Left renal pelvis (tissue), 4 donors: ENCODE data around the gene ENDOD1. TPM values are rescaled to one million over a fixed set of nuclear protein-coding genes. Genes with fewer than 3 reads are reported as not detected.

Experiments used
- DNase-seq, 4 donors: peaks; one replicate each; pipeline ENCODE4 v3.0.0-alpha.2; 2013; ENCODE audit warnings: low read depth in 4 of 4, low spot score in 3 of 4
- polyA plus RNA-seq, 4 donors: library from polyadenylated mRNA; unstranded; fragments of 120-200 nt; gene quantifications; one replicate each; pipeline ENCODE4 v1.2.1, GENCODE V29; 2013; ENCODE audit not compliant: insufficient read length in 4 of 4

The ENDOD1 gene
- polyA plus RNA-seq, 4 donors: 14.8 to 22.8 (median 19.0) TPM

GRCh38 chr11:95076416-95076815 lies 13.2 kb upstream of the ENDOD1 start:
- DNase-seq: no peak

GRCh38 chr11:95076981-95077380 lies 12.7 kb upstream of the ENDOD1 start:
- no peak for DNase-seq

- DNase-seq: no peak
These were observed 11.1 kb upstream of the ENDOD1 start for GRCh38 chr11:95078526-95078925.

GRCh38 chr11:95081010-95081409 lies 8.6 kb upstream of the ENDOD1 start:
- no peak for DNase-seq

GRCh38 chr11:95081412-95081811 lies 8.2 kb upstream of the ENDOD1 start:
- peak in 1 of 4 donors; percentile 31 for DNase-seq

- no peak for DNase-seq
These were observed 7.1 kb upstream of the ENDOD1 start for GRCh38 chr11:95082576-95083001.

GRCh38 chr11:95084509-95084908 lies 5.1 kb upstream of the ENDOD1 start:
- DNase-seq: no peak

- DNase-seq: no peak
These were observed 4.4 kb upstream of the ENDOD1 start for GRCh38 chr11:95085117-95085816.

GRCh38 chr11:95086151-95086550 lies 3.5 kb upstream of the ENDOD1 start:
- DNase-seq: no peak

GRCh38 chr11:95086836-95087570 lies 2.6 kb upstream of the ENDOD1 start:
- no peak for DNase-seq

GRCh38 chr11:95088946-95089619 lies 563 bp upstream of the ENDOD1 start:
- DNase-seq: no peak

GRCh38 chr11:95091663-95092180 lies 2.1 kb downstream of the ENDOD1 start:
- no peak for DNase-seq

GRCh38 chr11:95092549-95093324 lies 3.1 kb downstream of the ENDOD1 start:
- DNase-seq: no peak

- DNase-seq: no peak
These were observed 3.9 kb downstream of the ENDOD1 start for GRCh38 chr11:95093548-95093947.

- DNase-seq: no peak
These were observed 6.4 kb downstream of the ENDOD1 start for GRCh38 chr11:95095858-95096587.

GRCh38 chr11:95097209-95097608 lies 7.6 kb downstream of the ENDOD1 start:
- DNase-seq: no peak

- DNase-seq: no peak
These were observed 9.2 kb downstream of the ENDOD1 start for GRCh38 chr11:95098826-95099225.

GRCh38 chr11:95100191-95100648 lies 10.6 kb downstream of the ENDOD1 start:
- DNase-seq: no peak

- no peak for DNase-seq
These were observed 11.3 kb downstream of the ENDOD1 start for GRCh38 chr11:95100856-95101507.
